HEK293T (cell line): Measurements from ENCODE around the gene NAV2.
A peak's percentile ranks its signal among the peaks of the same experiment; 100 is the strongest.

Source experiments
- CTCF ChIA-PET: fragments of 350-600 bp; formaldehyde crosslinking; extraction: SDS; loops from one replicate; lab custom pipeline; 2021; ENCODE audit warnings: antibody characterized with exemption, inconsistent platforms; lab: Yijun Ruan, JAX
- POLR2A ChIA-PET: fragments of 350-600 bp; formaldehyde crosslinking; extraction: SDS; loops from one replicate; lab custom pipeline; 2020; ENCODE audit warnings: antibody characterized with exemption, inconsistent platforms; lab: Yijun Ruan, JAX
- DNase-seq: peaks from one replicate; pipeline ENCODE4 v3.0.0; 2012; ENCODE audit warnings: mixed read lengths; ENCODE audit errors: extremely low spot score
- ARNT ChIP-seq: fragments of 450-650 bp; IDR thresholded peaks from 2 replicates; pipeline ENCODE4 v1.6.1; 2017; ENCODE audit warnings: mild to moderate bottlenecking
- BHLHE40 ChIP-seq: fragments of 450-650 bp; IDR thresholded peaks from 2 replicates; pipeline ENCODE4 v1.6.1; 2016; ENCODE audit warnings: mild to moderate bottlenecking, moderate library complexity, borderline replicate concordance
- CTBP1 ChIP-seq: fragments of 450-650 bp; IDR thresholded peaks from 2 replicates; pipeline ENCODE4 v1.6.1; 2016; ENCODE audit warnings: borderline replicate concordance
- ELF4 ChIP-seq: fragments of 450-650 bp; IDR thresholded peaks from 2 replicates; pipeline ENCODE4 v1.6.1; 2017; ENCODE audit warnings: antibody characterized with exemption
- FOXA1 ChIP-seq: fragments of 450-650 bp; IDR thresholded peaks from 2 replicates; pipeline ENCODE4 v1.6.1; 2016; ENCODE audit warnings: mild to moderate bottlenecking
- FOXK2 ChIP-seq: fragments of 450-650 bp; IDR thresholded peaks from 2 replicates; pipeline ENCODE4 v1.6.1; 2016; ENCODE audit warnings: mild to moderate bottlenecking
- FOXM1 ChIP-seq: fragments of 450-650 bp; IDR thresholded peaks from 2 replicates; pipeline ENCODE4 v1.6.1; 2017; ENCODE audit warnings: mild to moderate bottlenecking, borderline replicate concordance
- HDGF ChIP-seq: fragments of 450-650 bp; IDR thresholded peaks from 2 replicates; pipeline ENCODE4 v1.6.1; 2017; ENCODE audit warnings: antibody characterized with exemption, borderline replicate concordance
- L3MBTL2 ChIP-seq: fragments of 450-650 bp; conservative IDR thresholded peaks from 2 replicates; pipeline ENCODE4 v1.6.1; 2016; ENCODE audit warnings: mild to moderate bottlenecking
- LEF1 ChIP-seq: fragments of 450-650 bp; IDR thresholded peaks from 2 replicates; pipeline ENCODE4 v1.6.1; 2017; ENCODE audit warnings: mild to moderate bottlenecking, borderline replicate concordance
- NFRKB ChIP-seq: fragments of 450-650 bp; IDR thresholded peaks from 2 replicates; pipeline ENCODE4 v1.6.1; 2016; ENCODE audit warnings: mild to moderate bottlenecking, moderate library complexity
- PKNOX1 ChIP-seq: fragments of 450-650 bp; IDR thresholded peaks from 2 replicates; pipeline ENCODE4 v1.6.1; 2016
- SP1 ChIP-seq: fragments of 450-650 bp; IDR thresholded peaks from 2 replicates; pipeline ENCODE4 v1.6.1; 2017
- SUZ12 ChIP-seq: fragments of 450-650 bp; IDR thresholded peaks from 2 replicates; pipeline ENCODE4 v1.6.1; 2016; ENCODE audit warnings: mild to moderate bottlenecking
- TARDBP ChIP-seq: fragments of 450-650 bp; IDR thresholded peaks from 2 replicates; pipeline ENCODE4 v1.6.1; 2016
- ZNF384 ChIP-seq: fragments of 450-650 bp; IDR thresholded peaks from 2 replicates; pipeline ENCODE4 v1.6.1; 2016

The NAV2 gene

GRCh38 chr11:19775622-19776021, 63.0 kb downstream of the NAV2 start:
- TF ChIP-seq TARDBP (no peak), CTBP1 (no peak), FOXA1 (no peak), NFRKB (no peak), SP1 (no peak), BHLHE40 (no peak), SUZ12 (no peak), PKNOX1 (no peak), FOXM1 (no peak), LEF1 (no peak), ARNT (no peak), L3MBTL2 (no peak), ZNF384 (no peak), ELF4 (no peak), FOXK2 (no peak)
- POLR2A ChIA-PET: no interaction called here
- CTCF ChIA-PET: no interaction called here
- no peak for DNase-seq

GRCh38 chr11:19777039-19777376, 64.4 kb downstream of the NAV2 start:
- POLR2A ChIA-PET: interaction anchor here (1.0 kb wide), 1 partner anchor 11 kb away, joined by 4 read pairs; no protein-coding TSS in a partner anchor
- TF ChIP-seq SP1 (no peak), BHLHE40 (no peak), FOXK2 (no peak), LEF1 (no peak), ELF4 (no peak), ARNT (no peak), TARDBP (no peak), FOXA1 (no peak), PKNOX1 (no peak), FOXM1 (no peak), SUZ12 (no peak), CTBP1 (no peak), ZNF384 (no peak), NFRKB (no peak), HDGF (no peak), L3MBTL2 (no peak)
- CTCF ChIA-PET: no interaction called here

GRCh38 chr11:19777377-19778102, 64.9 kb downstream of the NAV2 start:
- ChIA-PET POLR2A (interaction anchor here (1.0 to 1.1 kb wide), 2 partner anchors 11 to 64 kb away, joined by 4 read pairs; no protein-coding TSS in a partner anchor), CTCF (interaction anchor here (0.7 kb wide), 2 partner anchors 213 to 341 kb away, joined by 3 to 4 read pairs; no protein-coding TSS in a partner anchor)
- TF ChIP-seq SP1 (no peak), FOXM1 (no peak), HDGF (no peak), TARDBP (no peak), ELF4 (no peak)
- peak; percentile 22 for DNase-seq

More at GRCh38 chr11:19777039-19777376, 64.4 kb downstream of the NAV2 start:
- DNase-seq: peak; percentile 53

- no peak for TF ChIP-seq L3MBTL2
- TF ChIP-seq HDGF: no peak
- no peak for TF ChIP-seq TARDBP
- no peak for TF ChIP-seq ARNT
- no peak for TF ChIP-seq ELF4
- no peak for TF ChIP-seq SUZ12
- TF ChIP-seq SP1: no peak
- TF ChIP-seq NFRKB: no peak
- TF ChIP-seq FOXM1: no peak
- no peak for TF ChIP-seq ZNF384
- no peak for TF ChIP-seq BHLHE40
- no peak for TF ChIP-seq PKNOX1
- ChIA-PET CTCF (no interaction called here), POLR2A (no interaction called here)
- DNase-seq: no peak
Measured at GRCh38 chr11:19779740-19780139, 67.1 kb downstream of the NAV2 start.

GRCh38 chr11:19781351-19781750, 68.7 kb downstream of the NAV2 start:
- CTCF ChIA-PET: no interaction called here
- POLR2A ChIA-PET: no interaction called here
- no peak for TF ChIP-seq NFRKB
- TF ChIP-seq PKNOX1: no peak
- TF ChIP-seq LEF1: no peak
- no peak for TF ChIP-seq L3MBTL2

GRCh38 chr11:19785265-19785664, 72.6 kb downstream of the NAV2 start:
- ChIA-PET POLR2A (no interaction called here), CTCF (no interaction called here)
- TF ChIP-seq HDGF: no peak
- TF ChIP-seq CTBP1: no peak
- no peak for TF ChIP-seq FOXM1
- TF ChIP-seq NFRKB: no peak
- TF ChIP-seq FOXK2: no peak
- no peak for TF ChIP-seq PKNOX1
- TF ChIP-seq LEF1: no peak
- no peak for TF ChIP-seq ARNT
- TF ChIP-seq TARDBP: no peak
- no peak for TF ChIP-seq BHLHE40
- DNase-seq: no peak

More at GRCh38 chr11:19781351-19781750, 68.7 kb downstream of the NAV2 start:
- DNase-seq: no peak
